ENCODE measurements around the gene KCTD16. TPM values are rescaled to one million over a fixed set of nuclear protein-coding genes. Genes with fewer than 3 reads are reported as not detected.

KCTD16 gene
- total and polyA plus RNA-seq, 10 donors, result under 0.01 to 0.24 (median 0.17) TPM

GRCh38 chr5:144510845-144511579 is 340.3 kb downstream of the KCTD16 start:
- Histone ChIP-seq H3K9me3 (peaks cover 0 to 5% (median 0%) of the 10 kb centered on the region in 8 donors), H3K4me1 (no peaks in the 10 kb centered on the region), H3K4me3 (no peak overlapping the region), H3K27me3 (replicated peaks in 1 of 7) (no peaks in the 10 kb centered on the region), H3K27ac (no peak overlapping the region), H3K36me3 (no peaks in the 10 kb centered on the region)
- intact Hi-C loops (cut with DNase I; ENCODE audit: low total_unique reads), result no loop called here
- no peak for TF ChIP-seq POLR2A (IDR thresholded peaks at IDR 0.05)
- TF ChIP-seq CTCF (IDR thresholded peaks at IDR 0.05 in 8 of 11, conservative IDR thresholded peaks at IDR 0.05 in 3 of 11), result no peak
- no peak for TF ChIP-seq POLR2AphosphoS5 (IDR thresholded peaks at IDR 0.05)
- WGBS, 5 donors, result 65 to 82% (median 69%) methylated on average over 10 of the region's 10 CpGs
- no peak for DNase-seq

- Histone ChIP-seq H3K4me1 (no peaks in the 10 kb centered on the region), H3K27me3 (replicated peaks in 1 of 7) (no peaks in the 10 kb centered on the region), H3K27ac (no peak overlapping the region), H3K9me3 (peaks cover 0 to 5% (median 0%) of the 10 kb centered on the region in 8 donors), H3K36me3 (no peaks in the 10 kb centered on the region), H3K4me3 (no peak overlapping the region)
- DNase-seq, result no peak
- 76 to 84% (median 77%) methylated on average over 4 of the region's 4 CpGs for WGBS, 5 donors
- TF ChIP-seq POLR2AphosphoS5 (IDR thresholded peaks at IDR 0.05) (no peak), CTCF (IDR thresholded peaks at IDR 0.05 in 8 of 11, conservative IDR thresholded peaks at IDR 0.05 in 3 of 11) (no peak), POLR2A (IDR thresholded peaks at IDR 0.05) (no peak)
- intact Hi-C loops (cut with DNase I; ENCODE audit: low total_unique reads), result no loop called here
Measured at GRCh38 chr5:144511580-144512072, 341.0 kb downstream of the KCTD16 start.

- WGBS, 5 donors, result 74 to 92% (median 75%) methylated on average over 1 of the region's 1 CpG
Measured at GRCh38 chr5:144522698-144523097, 352.0 kb downstream of the KCTD16 start.

More at GRCh38 chr5:144522698-144523097, 352.0 kb downstream of the KCTD16 start:
- no peak for DNase-seq
- Histone ChIP-seq H3K27ac (no peak overlapping the region), H3K9me3 (peaks cover 0 to 10% (median 0%) of the 10 kb centered on the region in 8 donors), H3K4me3 (no peak overlapping the region), H3K4me1 (no peaks in the 10 kb centered on the region), H3K27me3 (replicated peaks in 1 of 7) (no peaks in the 10 kb centered on the region), H3K36me3 (no peaks in the 10 kb centered on the region)
- no peak for TF ChIP-seq POLR2AphosphoS5 (IDR thresholded peaks at IDR 0.05)
- no peak for TF ChIP-seq CTCF (IDR thresholded peaks at IDR 0.05 in 8 of 11, conservative IDR thresholded peaks at IDR 0.05 in 3 of 11)
- TF ChIP-seq POLR2A (IDR thresholded peaks at IDR 0.05), result no peak
- intact Hi-C loops (cut with DNase I; ENCODE audit: low total_unique reads), result no loop called here
